Measurements from ENCODE around the gene KATNAL2. TPM values are rescaled to one million over a fixed set of nuclear protein-coding genes. Genes with fewer than 3 reads are reported as not detected.

The KATNAL2 gene
- polyA plus RNA-seq, 1 of the 3 experiments (the other 2 are of a cell fraction): 6.5 TPM

DNA sequence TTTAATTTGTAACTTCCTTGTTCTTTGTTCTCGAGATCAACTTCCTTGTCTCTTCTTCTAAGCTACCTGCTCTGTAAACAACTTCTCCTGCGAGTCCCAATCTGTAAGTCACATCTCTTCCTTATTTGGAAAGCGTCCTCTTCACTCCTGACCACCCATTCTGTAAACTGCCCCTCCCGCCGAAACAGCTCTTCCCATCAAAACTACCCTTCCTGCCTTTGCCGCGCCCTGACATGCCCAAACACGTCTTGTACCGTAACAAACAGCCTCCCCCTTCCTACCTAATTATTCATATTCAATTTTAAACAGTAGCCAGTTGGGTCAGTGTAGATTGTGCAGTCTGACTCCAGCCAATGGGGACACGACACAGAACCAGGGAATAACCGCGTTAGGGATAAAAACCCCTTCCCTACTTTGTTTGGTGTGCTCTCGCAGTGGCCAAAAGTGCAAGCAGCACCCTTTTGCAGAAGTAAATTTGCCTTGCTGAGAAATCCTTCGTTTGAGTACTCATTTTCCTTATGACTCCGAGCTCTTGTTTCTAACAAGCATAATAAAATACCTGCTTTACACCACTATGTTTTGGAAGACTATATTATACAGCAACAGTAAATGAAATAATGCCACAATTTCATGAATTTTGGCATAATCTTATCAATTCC, 39.9 kb upstream of the KATNAL2 start:
- H3K27me3 ChIP-seq (ENCODE audit: insufficient read depth): no peaks in the 10 kb centered on the region
- TF ChIP-seq CHD2 (IDR thresholded peaks at IDR 0.05; ENCODE audit: low read length, partially characterized antibody): no peak
- TF ChIP-seq, protein P1, sequence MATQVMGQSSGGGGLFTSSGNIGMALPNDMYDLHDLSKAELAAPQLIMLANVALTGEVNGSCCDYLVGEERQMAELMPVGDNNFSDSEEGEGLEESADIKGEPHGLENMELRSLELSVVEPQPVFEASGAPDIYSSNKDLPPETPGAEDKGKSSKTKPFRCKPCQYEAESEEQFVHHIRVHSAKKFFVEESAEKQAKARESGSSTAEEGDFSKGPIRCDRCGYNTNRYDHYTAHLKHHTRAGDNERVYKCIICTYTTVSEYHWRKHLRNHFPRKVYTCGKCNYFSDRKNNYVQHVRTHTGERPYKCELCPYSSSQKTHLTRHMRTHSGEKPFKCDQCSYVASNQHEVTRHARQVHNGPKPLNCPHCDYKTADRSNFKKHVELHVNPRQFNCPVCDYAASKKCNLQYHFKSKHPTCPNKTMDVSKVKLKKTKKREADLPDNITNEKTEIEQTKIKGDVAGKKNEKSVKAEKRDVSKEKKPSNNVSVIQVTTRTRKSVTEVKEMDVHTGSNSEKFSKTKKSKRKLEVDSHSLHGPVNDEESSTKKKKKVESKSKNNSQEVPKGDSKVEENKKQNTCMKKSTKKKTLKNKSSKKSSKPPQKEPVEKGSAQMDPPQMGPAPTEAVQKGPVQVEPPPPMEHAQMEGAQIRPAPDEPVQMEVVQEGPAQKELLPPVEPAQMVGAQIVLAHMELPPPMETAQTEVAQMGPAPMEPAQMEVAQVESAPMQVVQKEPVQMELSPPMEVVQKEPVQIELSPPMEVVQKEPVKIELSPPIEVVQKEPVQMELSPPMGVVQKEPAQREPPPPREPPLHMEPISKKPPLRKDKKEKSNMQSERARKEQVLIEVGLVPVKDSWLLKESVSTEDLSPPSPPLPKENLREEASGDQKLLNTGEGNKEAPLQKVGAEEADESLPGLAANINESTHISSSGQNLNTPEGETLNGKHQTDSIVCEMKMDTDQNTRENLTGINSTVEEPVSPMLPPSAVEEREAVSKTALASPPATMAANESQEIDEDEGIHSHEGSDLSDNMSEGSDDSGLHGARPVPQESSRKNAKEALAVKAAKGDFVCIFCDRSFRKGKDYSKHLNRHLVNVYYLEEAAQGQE (IDR thresholded peaks at IDR 0.05; ENCODE audit: low read depth, low read length): no peak
- TF ChIP-seq, protein P2, sequence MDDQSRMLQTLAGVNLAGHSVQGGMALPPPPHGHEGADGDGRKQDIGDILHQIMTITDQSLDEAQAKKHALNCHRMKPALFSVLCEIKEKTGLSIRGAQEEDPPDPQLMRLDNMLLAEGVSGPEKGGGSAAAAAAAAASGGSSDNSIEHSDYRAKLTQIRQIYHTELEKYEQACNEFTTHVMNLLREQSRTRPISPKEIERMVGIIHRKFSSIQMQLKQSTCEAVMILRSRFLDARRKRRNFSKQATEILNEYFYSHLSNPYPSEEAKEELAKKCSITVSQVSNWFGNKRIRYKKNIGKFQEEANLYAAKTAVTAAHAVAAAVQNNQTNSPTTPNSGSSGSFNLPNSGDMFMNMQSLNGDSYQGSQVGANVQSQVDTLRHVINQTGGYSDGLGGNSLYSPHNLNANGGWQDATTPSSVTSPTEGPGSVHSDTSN (IDR thresholded peaks at IDR 0.05): no peak
- no peak for TF ChIP-seq FOSL2 (IDR thresholded peaks at IDR 0.05; ENCODE audit: borderline replicate concordance, low read depth)
- no peak for TF ChIP-seq EP300 (IDR thresholded peaks at IDR 0.05; ENCODE audit: borderline replicate concordance in 1 of 2, low read depth in 1 of 2, low read length in 1 of 2)
- TF ChIP-seq, protein P3, sequence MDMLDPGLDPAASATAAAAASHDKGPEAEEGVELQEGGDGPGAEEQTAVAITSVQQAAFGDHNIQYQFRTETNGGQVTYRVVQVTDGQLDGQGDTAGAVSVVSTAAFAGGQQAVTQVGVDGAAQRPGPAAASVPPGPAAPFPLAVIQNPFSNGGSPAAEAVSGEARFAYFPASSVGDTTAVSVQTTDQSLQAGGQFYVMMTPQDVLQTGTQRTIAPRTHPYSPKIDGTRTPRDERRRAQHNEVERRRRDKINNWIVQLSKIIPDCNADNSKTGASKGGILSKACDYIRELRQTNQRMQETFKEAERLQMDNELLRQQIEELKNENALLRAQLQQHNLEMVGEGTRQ (IDR thresholded peaks at IDR 0.05; ENCODE audit: borderline replicate concordance, low read depth, low read length): no peak
- no peak for TF ChIP-seq RFX5 (IDR thresholded peaks at IDR 0.05; ENCODE audit: low read length)
- no peak for TF ChIP-seq GATA2 (CRISPR knock-in tag; IDR thresholded peaks at IDR 0.05)
- TF ChIP-seq, protein P4, sequence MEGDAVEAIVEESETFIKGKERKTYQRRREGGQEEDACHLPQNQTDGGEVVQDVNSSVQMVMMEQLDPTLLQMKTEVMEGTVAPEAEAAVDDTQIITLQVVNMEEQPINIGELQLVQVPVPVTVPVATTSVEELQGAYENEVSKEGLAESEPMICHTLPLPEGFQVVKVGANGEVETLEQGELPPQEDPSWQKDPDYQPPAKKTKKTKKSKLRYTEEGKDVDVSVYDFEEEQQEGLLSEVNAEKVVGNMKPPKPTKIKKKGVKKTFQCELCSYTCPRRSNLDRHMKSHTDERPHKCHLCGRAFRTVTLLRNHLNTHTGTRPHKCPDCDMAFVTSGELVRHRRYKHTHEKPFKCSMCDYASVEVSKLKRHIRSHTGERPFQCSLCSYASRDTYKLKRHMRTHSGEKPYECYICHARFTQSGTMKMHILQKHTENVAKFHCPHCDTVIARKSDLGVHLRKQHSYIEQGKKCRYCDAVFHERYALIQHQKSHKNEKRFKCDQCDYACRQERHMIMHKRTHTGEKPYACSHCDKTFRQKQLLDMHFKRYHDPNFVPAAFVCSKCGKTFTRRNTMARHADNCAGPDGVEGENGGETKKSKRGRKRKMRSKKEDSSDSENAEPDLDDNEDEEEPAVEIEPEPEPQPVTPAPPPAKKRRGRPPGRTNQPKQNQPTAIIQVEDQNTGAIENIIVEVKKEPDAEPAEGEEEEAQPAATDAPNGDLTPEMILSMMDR (IDR thresholded peaks at IDR 0.05): no peak
- H3K9me3 ChIP-seq: peaks cover 10% of the 10 kb centered on the region; the same call in 1 of the 2 replicates
- DNase-seq: no peak
- peaks cover 9 to 19% of the 10 kb centered on the region in 2 experiments for H3K36me3 ChIP-seq (replicated peaks in 1 of 2; ENCODE audit: control insufficient read depth in 1 of 2, insufficient read depth in 2 of 2, low read length in 1 of 2)
- H3K4me3 ChIP-seq (ENCODE audit: low read depth in 2 of 2, low read length in 1 of 2): no peak overlapping the region; a peak in 1 of 4 replicates
- no peaks in the 10 kb centered on the region for H3K4me1 ChIP-seq (ENCODE audit: control insufficient read depth in 1 of 2, insufficient read depth in 2 of 2, low read depth in 1 of 2, low read length in 1 of 2)
- CTCF ChIA-PET: interaction anchor here (1.3 kb wide), 1 partner anchor 219 kb away, joined by 3 read pairs; no protein-coding TSS in a partner anchor
- H2AFZ ChIP-seq (ENCODE audit: low read depth): no peak overlapping the region
- 92% methylated on average over 15 of the region's 15 CpGs for WGBS (ENCODE audit: low lambda C conversion rate)
- H4K20me1 ChIP-seq (ENCODE audit: insufficient read depth): no peaks in the 10 kb centered on the region
- no peak overlapping the region for H3K9ac ChIP-seq
- H3K79me2 ChIP-seq (ENCODE audit: insufficient read depth): peaks cover 34% of the 10 kb centered on the region
- H3K4me2 ChIP-seq: no peak overlapping the region
- H3K9me2 ChIP-seq: no peaks in the 10 kb centered on the region
- no peaks in the 10 kb centered on the region for H3F3A ChIP-seq (replicated peaks; ENCODE audit: insufficient read depth)
- POLR2A ChIA-PET: no interaction called here
- H3K27ac ChIP-seq (ENCODE audit: low read depth in 2 of 2, low read length in 1 of 2): no peak overlapping the region
